ENCODE data around the gene PLPPR1. TPM values are rescaled to one million over a fixed set of nuclear protein-coding genes. Genes with fewer than 3 reads are reported as not detected.

PLPPR1 gene
- total and polyA plus RNA-seq, 2 of the 4 experiments (the other 2 are of a cell fraction), result not detected

GRCh38 chr9:101212661-101213060, 184.1 kb downstream of the PLPPR1 start:
- no peaks in the 10 kb centered on the region for H3K79me1 ChIP-seq (ENCODE audit: low read depth in 1 of 2, low read length in 2 of 2)
- H3K4me2 ChIP-seq (ENCODE audit: low read depth, low read length), result no peak overlapping the region
- H2BK15ac ChIP-seq (ENCODE audit: low read depth, low read length), result no peak overlapping the region
- no peak overlapping the region for H4K5ac ChIP-seq (ENCODE audit: low read depth, low read length)
- H3K9ac ChIP-seq (ENCODE audit: low read depth, low read length), result no peak overlapping the region
- H3K23ac ChIP-seq (ENCODE audit: low read depth, low read length), result no peak overlapping the region
- H4K91ac ChIP-seq (ENCODE audit: insufficient read depth, low read depth, low read length), result no peak overlapping the region
- no peaks in the 10 kb centered on the region for H3K36me3 ChIP-seq (ENCODE audit: control insufficient read depth, insufficient read depth, low read length)
- intact Hi-C loops (cut with micrococcal nuclease), result no loop called here
- H3K27me3 ChIP-seq (ENCODE audit: control insufficient read depth, insufficient read depth, low read length), result no peaks in the 10 kb centered on the region
- no TSS peak for BruUV-seq (replicated peaks)
- H3K18ac ChIP-seq (ENCODE audit: low read depth, low read length), result no peak overlapping the region
- no peak overlapping the region for H2AFZ ChIP-seq (replicated peaks; ENCODE audit: low read length, poor library complexity)
- CTCF ChIA-PET, result no interaction called here
- no peak overlapping the region for H3K27ac ChIP-seq (ENCODE audit: insufficient read depth, low read length)
- H4K20me1 ChIP-seq (ENCODE audit: insufficient read depth, low read length), result no peaks in the 10 kb centered on the region
- no CpG with 5 or more reads among the region's 2 CpGs for WGBS, 2 experiments (ENCODE audit: extremely low coverage in 2 of 2, insufficient read length in 1 of 2)
- POLR2A ChIA-PET (ENCODE audit: unreplicated experiment), result no interaction called here
- H3K9me3 ChIP-seq (ENCODE audit: control insufficient read depth, insufficient read depth, low read length), result no peaks in the 10 kb centered on the region
- no peak overlapping the region for H3K56ac ChIP-seq (ENCODE audit: extremely low read depth, insufficient read depth, low read length)
- no peak overlapping the region for H2AK5ac ChIP-seq (ENCODE audit: low read depth, low read length)
- H2BK120ac ChIP-seq (ENCODE audit: low read depth, low read length), result no peak overlapping the region
- H2BK20ac ChIP-seq (ENCODE audit: low read depth, low read length), result no peak overlapping the region
- no peak for ATAC-seq (ENCODE audit: low read depth)
- H2BK5ac ChIP-seq (ENCODE audit: low read depth, low read length, poor library complexity, severe bottlenecking), result no peak overlapping the region
- no peaks in the 10 kb centered on the region for H3K9me1 ChIP-seq (ENCODE audit: insufficient read depth, low read length)
- no peaks in the 10 kb centered on the region for H3K4me1 ChIP-seq (ENCODE audit: control insufficient read depth, insufficient read depth, low read length)
- in situ Hi-C loops (cut with MboI; ENCODE audit: low sequenced_read_pairs), result no loop called here
- DNase-seq, result no peak
- no peak overlapping the region for H3K4ac ChIP-seq (ENCODE audit: low read depth, low read length)
- dilution Hi-C loops (cut with HindIII; ENCODE audit: low sequenced_read_pairs, unreplicated experiment), result no loop called here
- no peak overlapping the region for H2AK9ac ChIP-seq (replicated peaks; ENCODE audit: low read depth, low read length, poor library complexity)
- no peak overlapping the region for H4K8ac ChIP-seq (ENCODE audit: low read depth in 2 of 2, low read length in 2 of 2)
- TF ChIP-seq CHD1 (IDR thresholded peaks at IDR 0.05; ENCODE audit: low read depth, low read length), result no peak
- no peak overlapping the region for H3K4me3 ChIP-seq (ENCODE audit: insufficient read depth, low read depth, low read length)
- no peak overlapping the region for H3K14ac ChIP-seq (replicated peaks; ENCODE audit: low read depth, low read length)
